ENCODE data around the gene ST8SIA1.

- TF ChIP-seq CTCF (conservative IDR thresholded peaks at IDR 0.05 in 1 of 2, IDR thresholded peaks at IDR 0.05 in 1 of 2; ENCODE audit: low read depth in 1 of 2, low read length in 2 of 2) (no peak), EZH2 (IDR thresholded peaks at IDR 0.05; ENCODE audit: low read length, missing control alignments) (no peak)
Observed at GRCh38 chr12:22180705-22181104, 153.8 kb downstream of the ST8SIA1 start.

Measured in fibroblast of lung (primary cell).